NCI-H226 (cell line): ENCODE results near the gene PCP4.
"Not testable (repeated sequence)": the region's sequence is repeated elsewhere in the genome, so short reads cannot be mapped to it uniquely, and the experiment has no call there.

Experiments
- DNase-seq: peaks from one replicate; pipeline ENCODE4 v3.0.0-alpha.2; 2015

PCP4 gene

GRCh38 chr21:39866093-39866492 lies 1.1 kb upstream of the PCP4 start:
- no peak for DNase-seq

GRCh38 chr21:39869141-39869818 lies 2.0 kb downstream of the PCP4 start:
- DNase-seq: no peak

- DNase-seq: no peak
These were observed 6.4 kb downstream of the PCP4 start for GRCh38 chr21:39873687-39874086.

DNA sequence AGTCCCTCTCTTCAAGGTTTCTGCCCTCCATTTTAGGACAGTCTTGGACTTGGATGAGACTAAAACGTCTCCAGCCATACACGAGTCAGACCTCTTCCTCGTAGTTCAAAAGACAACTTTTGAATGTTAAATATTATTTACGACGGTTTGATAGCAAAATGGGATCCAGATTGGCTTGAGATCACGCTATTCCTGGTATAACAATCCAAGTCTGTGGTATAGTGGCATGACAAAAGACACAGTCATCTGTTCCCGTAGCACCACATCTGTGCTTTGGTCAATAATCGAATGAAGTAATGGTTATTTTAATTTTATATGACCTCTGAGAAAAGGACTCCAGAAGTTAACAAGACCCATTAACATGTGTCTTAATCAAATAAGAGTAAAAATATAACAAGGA lies 7.0 kb downstream of the PCP4 start:
- DNase-seq: no peak

DNA sequence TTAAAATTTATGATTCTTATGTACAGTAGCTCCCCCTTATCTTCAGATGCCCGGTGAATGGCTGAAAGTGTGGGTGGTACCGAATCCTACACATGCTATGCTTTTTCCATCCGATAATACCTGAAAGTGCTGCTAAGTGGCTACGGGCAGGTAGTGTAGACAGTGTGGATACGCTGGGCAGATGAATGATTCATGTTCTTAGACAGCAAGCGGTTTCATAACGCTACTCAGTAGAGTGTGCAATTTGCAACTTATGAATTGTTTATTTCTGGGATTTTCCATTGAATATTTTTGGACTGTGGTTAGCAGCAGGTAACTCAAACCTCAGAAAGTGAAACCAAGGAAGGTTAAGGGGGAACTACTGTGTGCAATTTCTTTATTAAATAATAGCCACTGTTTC lies 7.5 kb downstream of the PCP4 start:
- no peak for DNase-seq

GRCh38 chr21:39881661-39882060 lies 14.4 kb downstream of the PCP4 start:
- no peak for DNase-seq

GRCh38 chr21:39882151-39882838 lies 15.1 kb downstream of the PCP4 start:
- no peak for DNase-seq

DNA sequence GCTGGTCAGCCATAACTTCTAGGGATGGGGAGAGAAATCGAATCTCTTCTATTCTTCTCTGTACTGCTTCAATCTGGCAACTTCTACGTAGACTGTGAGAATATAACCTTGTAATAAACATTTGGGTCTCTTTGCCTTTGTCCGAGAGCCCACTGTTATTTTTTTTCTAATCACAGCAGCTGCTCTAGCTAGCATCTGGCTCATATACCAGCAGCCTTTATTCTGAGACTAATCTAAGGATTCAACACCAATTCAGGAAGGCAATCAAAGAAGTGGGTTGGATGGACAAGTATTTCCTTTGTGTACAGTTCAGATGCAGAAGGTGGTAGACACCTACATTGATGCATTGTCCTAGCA lies 15.6 kb downstream of the PCP4 start:
- DNase-seq: no peak

GRCh38 chr21:39885119-39885848 lies 18.0 kb downstream of the PCP4 start:
- DNase-seq: no peak

DNA sequence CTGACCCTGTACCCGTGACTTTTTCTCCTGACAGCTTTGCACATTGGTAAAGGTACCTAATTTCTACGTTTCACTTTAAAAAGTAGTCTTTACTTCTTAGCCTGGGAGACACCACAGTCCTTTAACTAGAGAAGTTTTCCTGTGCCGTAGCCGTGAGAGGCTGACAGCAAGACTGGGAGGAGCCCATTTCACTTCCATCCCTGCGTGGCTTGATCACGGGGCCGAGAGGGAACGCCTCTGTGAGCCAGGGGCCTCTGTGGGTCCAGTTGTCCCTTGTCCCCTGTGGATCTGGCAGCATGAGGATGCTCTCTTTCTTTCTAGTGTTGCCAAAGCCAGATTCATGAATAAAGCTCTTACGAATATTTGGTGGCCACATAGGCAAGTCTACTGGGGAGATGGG lies 21.6 kb downstream of the PCP4 start:
- no peak for DNase-seq

- DNase-seq: no peak
These were observed 23.9 kb downstream of the PCP4 start for GRCh38 chr21:39891111-39891510.

DNA sequence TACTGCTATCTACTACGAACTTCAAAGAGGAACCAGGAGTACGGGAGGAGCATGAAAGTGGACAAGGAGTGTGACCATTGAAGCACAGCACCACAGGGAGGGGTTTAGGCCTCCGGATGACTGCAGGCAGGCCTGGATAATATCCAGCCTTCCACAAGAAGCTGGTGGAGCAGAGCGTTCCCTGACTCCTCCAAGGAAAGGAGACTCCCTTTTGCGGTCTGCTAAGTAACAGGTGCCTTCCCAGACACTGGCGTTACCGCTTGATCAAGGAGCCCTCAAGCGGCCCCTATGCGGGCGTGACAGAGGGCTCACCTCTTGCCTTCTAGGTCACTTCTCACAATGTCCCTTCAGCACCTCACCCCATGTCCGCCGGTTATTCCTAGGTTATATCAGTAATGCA lies 24.6 kb downstream of the PCP4 start:
- not testable (repeated sequence) for DNase-seq

DNA sequence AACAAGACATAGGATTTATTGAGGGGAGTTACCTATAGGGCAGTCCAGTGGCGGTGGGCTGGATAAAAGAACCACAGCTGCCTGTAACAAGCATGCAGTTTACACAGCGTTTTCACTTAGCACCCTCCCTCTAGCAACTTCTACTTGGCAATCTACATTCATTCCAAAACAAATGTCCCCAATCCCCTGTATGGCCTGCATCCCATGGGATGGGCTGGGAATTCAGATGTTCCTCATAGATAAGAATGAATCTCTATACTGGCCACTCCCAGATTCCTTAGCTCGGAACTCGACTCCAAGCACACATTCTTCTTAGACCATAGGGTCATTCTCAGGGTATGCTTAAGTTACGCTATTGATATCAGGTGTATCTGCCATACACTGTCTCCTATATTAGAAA lies 33.3 kb downstream of the PCP4 start:
- no peak for DNase-seq

- no peak for DNase-seq
These were observed 33.7 kb downstream of the PCP4 start for GRCh38 chr21:39900911-39901310.

DNA sequence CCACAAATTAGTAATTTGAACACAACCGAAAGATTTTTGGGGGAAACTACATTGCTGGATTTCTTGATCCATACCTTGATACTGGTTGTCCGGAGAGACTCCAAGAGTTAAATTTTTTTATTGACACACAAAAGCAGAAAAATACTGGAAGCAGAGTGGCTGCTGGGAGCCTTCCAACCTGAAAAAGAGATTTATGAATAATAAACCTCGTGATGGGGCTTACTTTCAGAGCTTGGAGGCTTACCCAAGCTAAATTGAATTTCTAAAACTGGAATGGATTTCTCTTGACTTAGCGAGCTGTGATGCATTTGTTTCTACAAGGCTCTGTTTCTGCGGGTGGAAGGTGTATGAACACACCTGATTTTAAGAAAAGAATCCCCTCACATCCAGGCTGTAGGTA lies 35.7 kb downstream of the PCP4 start:
- DNase-seq: no peak

- DNase-seq: no peak
These were observed 37.2 kb downstream of the PCP4 start for GRCh38 chr21:39904457-39904856.

- no peak for DNase-seq
These were observed 41.2 kb downstream of the PCP4 start for GRCh38 chr21:39908265-39908923.

DNA sequence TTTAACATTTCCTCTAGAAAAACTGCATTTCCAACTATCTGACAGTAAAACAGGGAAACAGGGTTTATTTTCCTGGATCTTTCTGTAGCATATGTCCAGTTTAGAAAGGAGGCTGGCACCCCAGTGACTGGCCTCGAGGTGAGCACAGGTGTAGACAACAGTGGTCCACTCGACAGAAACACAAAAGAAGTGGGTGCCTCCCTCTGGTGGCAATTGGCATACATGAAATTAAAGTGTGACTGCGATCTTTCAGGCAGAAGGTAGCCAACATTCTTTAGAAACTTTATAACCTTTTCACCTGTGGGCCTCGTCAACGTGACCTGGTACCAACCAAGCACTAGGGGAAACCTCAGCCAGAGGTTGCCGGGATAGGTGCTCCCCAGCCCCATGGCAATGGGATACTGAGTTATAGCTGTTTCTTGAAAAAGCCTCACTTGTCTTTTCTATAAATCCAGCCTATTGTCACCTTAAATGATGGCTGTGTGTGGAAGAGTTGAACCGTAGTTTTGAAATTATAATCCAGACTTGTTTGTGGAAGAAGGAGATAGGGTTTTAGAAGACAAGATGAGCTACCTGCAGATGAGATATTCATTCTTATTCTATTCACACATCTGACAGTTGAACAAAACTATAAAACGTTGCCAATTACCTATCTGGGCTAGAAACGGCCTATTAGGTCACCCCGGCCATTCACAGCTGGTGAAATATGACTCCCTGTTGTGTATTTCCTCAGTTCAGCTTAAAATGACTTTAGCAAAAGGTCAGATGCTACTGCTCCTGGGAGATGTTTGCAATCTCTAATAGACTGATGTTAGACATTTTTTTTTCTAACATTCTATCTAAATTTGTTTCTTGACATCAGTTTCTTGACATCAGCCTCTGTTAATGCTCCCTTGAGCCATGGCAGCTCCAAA lies 44.3 kb downstream of the PCP4 start:
- DNase-seq: no peak

DNA sequence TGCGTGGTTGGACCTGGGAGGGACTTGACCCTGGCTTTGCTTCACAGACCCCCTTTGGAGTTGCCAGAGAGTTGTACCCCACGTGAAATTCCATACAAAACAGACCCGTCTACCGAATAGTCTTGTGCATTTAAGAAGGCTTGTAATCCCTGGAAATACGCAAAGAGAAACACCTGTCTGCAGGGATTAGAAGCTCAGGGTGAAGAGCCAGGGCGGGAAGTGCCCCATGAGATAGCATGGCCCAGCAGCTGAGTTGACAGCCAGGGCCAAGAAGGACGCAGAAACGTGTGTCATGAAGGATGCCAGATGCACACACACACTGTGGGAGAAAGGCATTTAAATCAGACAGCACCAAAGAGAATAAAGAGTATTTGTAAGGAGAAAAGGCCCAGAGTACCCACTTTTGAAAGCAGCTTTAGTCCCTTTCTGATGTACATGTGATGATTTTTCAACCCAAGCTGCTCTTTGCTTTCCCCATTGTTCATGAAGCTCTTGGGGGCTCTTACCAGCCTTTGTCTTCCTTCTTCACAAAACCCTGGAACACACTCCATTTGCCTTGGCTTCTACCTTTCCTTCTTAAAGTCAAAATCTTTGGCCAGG lies 46.6 kb downstream of the PCP4 start:
- DNase-seq: no peak

DNA sequence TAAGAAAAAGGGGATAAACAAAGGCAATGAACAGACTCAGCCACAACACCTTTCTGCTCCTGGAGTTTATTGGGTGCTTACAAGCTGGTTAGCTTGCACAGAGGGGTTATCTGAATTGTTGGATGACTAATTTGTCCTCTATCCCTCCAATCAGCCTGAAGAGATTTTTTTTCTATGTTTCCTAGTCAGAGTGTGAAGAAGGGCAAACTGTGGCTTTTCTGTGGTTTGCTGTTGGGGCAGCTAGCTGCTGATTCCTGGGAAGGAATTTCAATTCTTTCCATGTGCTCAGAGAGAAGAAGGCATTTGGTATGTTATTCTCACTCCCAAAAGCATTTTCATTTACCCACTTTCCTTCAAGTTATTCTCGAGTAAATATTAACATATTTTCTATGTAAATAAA lies 48.6 kb downstream of the PCP4 start:
- DNase-seq: no peak

DNA sequence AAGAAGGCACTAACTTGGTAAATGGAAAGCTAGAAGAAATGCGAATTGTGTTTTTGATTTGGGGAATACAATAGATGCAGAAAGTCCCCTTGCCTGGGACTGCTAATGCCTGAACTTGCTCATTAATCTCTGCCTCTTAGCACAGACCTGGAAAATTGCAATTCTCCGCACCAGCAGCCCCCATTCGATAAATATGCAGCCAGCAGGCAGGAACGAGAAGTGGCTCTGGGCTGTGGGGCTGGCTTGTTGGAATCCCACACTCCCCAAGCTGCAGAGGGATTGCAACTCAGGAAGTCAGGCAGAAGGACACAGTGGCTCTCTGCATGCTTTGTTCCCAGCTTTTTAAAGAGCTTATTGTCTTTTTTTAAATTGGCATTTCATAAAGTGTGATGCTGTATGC lies 51.3 kb downstream of the PCP4 start:
- no peak for DNase-seq

DNA sequence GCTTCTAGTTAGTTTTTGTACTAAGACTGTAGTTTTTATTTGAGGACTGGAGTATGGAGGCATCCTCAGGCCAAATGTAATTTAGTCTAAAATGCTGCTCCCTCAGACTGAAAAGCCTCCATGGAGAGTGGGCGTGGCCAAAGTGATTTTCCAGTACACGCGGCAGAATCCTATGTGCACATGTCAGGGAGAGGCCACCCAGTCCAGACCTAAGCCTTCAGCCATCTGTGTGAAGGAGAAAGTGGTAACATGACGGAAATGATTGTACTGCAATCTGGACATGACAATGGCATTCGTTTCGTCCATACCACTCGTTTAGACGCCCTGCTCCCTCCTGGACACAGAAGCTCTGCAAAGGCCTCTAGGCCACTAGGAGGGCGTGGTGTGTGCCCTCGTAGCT lies 56.2 kb downstream of the PCP4 start:
- DNase-seq: no peak
